H9 (cell line): ENCODE data around the gene DSP. TPM values are rescaled to one million over a fixed set of nuclear protein-coding genes. Genes with fewer than 3 reads are reported as not detected.

Source experiments
- DNase-seq: peaks from one replicate; pipeline ENCODE4 v3.0.0-alpha.2; 2017
- H2AFZ ChIP-seq: one replicate; pipeline ENCODE4 v1.6.1; 2013; ENCODE audit warnings: mild to moderate bottlenecking, low read length, control low read depth, moderate library complexity
- H2AK5ac ChIP-seq: 2 replicates; pipeline ENCODE4 v1.6.1; 2013; ENCODE audit warnings: low read length, control low read depth, mixed read lengths; ENCODE audit not compliant: insufficient read length
- H2BK120ac ChIP-seq: one replicate; pipeline ENCODE4 v1.6.1; 2013; ENCODE audit warnings: low read depth, mild to moderate bottlenecking, low read length, control low read depth, inconsistent platforms; ENCODE audit not compliant: poor library complexity, severe bottlenecking
- H2BK12ac ChIP-seq: 2 replicates; pipeline ENCODE4 v1.6.1; 2013; ENCODE audit warnings: low read length, control low read depth, mixed read lengths, low read depth; ENCODE audit not compliant: insufficient read length
- H2BK15ac ChIP-seq: 2 replicates; pipeline ENCODE4 v1.6.1; 2013; ENCODE audit warnings: low read depth, low read length, control low read depth
- H2BK20ac ChIP-seq: one replicate; pipeline ENCODE4 v1.6.1; 2013; ENCODE audit warnings: low read depth, mild to moderate bottlenecking, low read length, control low read depth, inconsistent platforms; ENCODE audit not compliant: poor library complexity, severe bottlenecking
- H2BK5ac ChIP-seq: 2 replicates; pipeline ENCODE4 v1.6.1; 2013; ENCODE audit warnings: low read length, control low read depth, mixed read lengths; ENCODE audit not compliant: insufficient read length
- H3K14ac ChIP-seq: 2 replicates; pipeline ENCODE4 v1.6.1; 2013; ENCODE audit warnings: low read length, control low read depth; ENCODE audit not compliant: insufficient read depth
- H3K18ac ChIP-seq: 2 replicates; pipeline ENCODE4 v1.6.1; 2013; ENCODE audit warnings: low read depth, mild to moderate bottlenecking, mixed read lengths, low read length, control low read depth; ENCODE audit not compliant: insufficient read length
- H3K23ac ChIP-seq: 2 replicates; pipeline ENCODE4 v1.6.1; 2013; ENCODE audit warnings: low read length, control low read depth, mixed read lengths, low read depth; ENCODE audit not compliant: insufficient read length
- H3K23me2 ChIP-seq: 2 replicates; pipeline ENCODE4 v1.6.1; 2013; ENCODE audit warnings: low read depth, mild to moderate bottlenecking, mixed read lengths, low read length, control low read depth; ENCODE audit not compliant: insufficient read length, poor library complexity, severe bottlenecking
- H3K27ac ChIP-seq: 2 replicates; pipeline ENCODE4 v1.5.1; 2013; ENCODE audit warnings: low read length, control low read depth, mixed read lengths, low read depth; ENCODE audit not compliant: insufficient read length
- H3K27me3 ChIP-seq: 2 replicates; pipeline ENCODE4 v1.6.1; 2013; ENCODE audit warnings: low read length, control low read depth, inconsistent platforms; ENCODE audit not compliant: insufficient read depth
- H3K4ac ChIP-seq: 2 replicates; pipeline ENCODE4 v1.6.1; 2013; ENCODE audit warnings: low read depth, mild to moderate bottlenecking, control low read depth, inconsistent platforms, low read length, moderate library complexity
- H3K4me1 ChIP-seq: 2 replicates; pipeline ENCODE4 v1.6.1; 2013; ENCODE audit warnings: low read length, control low read depth, inconsistent platforms; ENCODE audit not compliant: insufficient read depth
- H3K4me2 ChIP-seq: 2 replicates; pipeline ENCODE4 v1.6.1; 2013; ENCODE audit warnings: low read length, control low read depth, mixed read lengths; ENCODE audit not compliant: insufficient read length, insufficient read depth
- H3K56ac ChIP-seq: 2 replicates; pipeline ENCODE4 v1.6.1; 2013; ENCODE audit warnings: low read depth, mild to moderate bottlenecking, mixed read lengths, low read length, control low read depth; ENCODE audit not compliant: insufficient read length
- H3K79me1 ChIP-seq: 2 replicates; pipeline ENCODE4 v1.6.1; 2013; ENCODE audit warnings: low read depth, mild to moderate bottlenecking, moderate library complexity, low read length, control low read depth, inconsistent platforms; ENCODE audit not compliant: insufficient read depth, poor library complexity, severe bottlenecking
- H3K79me2 ChIP-seq: 2 replicates; pipeline ENCODE4 v1.6.1; 2013; ENCODE audit warnings: low read length, control low read depth, inconsistent platforms; ENCODE audit not compliant: insufficient read depth
- H3K9ac ChIP-seq: 2 replicates; pipeline ENCODE4 v1.6.1; 2013; ENCODE audit warnings: low read length, control low read depth, mixed read lengths; ENCODE audit not compliant: insufficient read length; ENCODE audit errors: extremely low read depth
- H3K9me3 ChIP-seq: one replicate; pipeline ENCODE4 v1.6.1; 2013; ENCODE audit warnings: low read depth, low read length, inconsistent platforms; ENCODE audit not compliant: control insufficient read depth
- H3T11ph ChIP-seq: one replicate; pipeline ENCODE4 v1.6.1; 2013; ENCODE audit warnings: mild to moderate bottlenecking, low read length, control low read depth, inconsistent platforms
- H4K20me1 ChIP-seq: one replicate; pipeline ENCODE4 v1.6.1; 2013; ENCODE audit not compliant: control insufficient read depth, insufficient read length, insufficient read depth
- H4K5ac ChIP-seq: 2 replicates; pipeline ENCODE4 v1.6.1; 2013; ENCODE audit warnings: low read depth, mild to moderate bottlenecking, mixed read lengths, low read length, control low read depth; ENCODE audit not compliant: insufficient read length
- H4K8ac ChIP-seq: replicated peaks from 2 replicates; pipeline ENCODE4 v1.6.1; 2013; ENCODE audit warnings: low read length, control low read depth, mixed read lengths, low read depth; ENCODE audit not compliant: insufficient read length
- H4K91ac ChIP-seq: 2 replicates; pipeline ENCODE4 v1.6.1; 2013; ENCODE audit warnings: low read depth, mild to moderate bottlenecking, moderate library complexity, mixed read lengths, low read length, control low read depth; ENCODE audit not compliant: insufficient read length
- H3K27ac Mint-ChIP-seq, 3 experiments: 2 replicates in 2 of 3; 3 replicates in 1 of 3; pipeline ENCODE4 v1.8.0; 2020 to 2021; ENCODE audit warnings: mixed read lengths in 3 of 3, mild to moderate bottlenecking in 1 of 3, moderate library complexity in 1 of 3
- H3K27me3 Mint-ChIP-seq: 2 replicates; pipeline ENCODE4 v1.8.0; 2021; ENCODE audit warnings: low read depth, mild to moderate bottlenecking, moderate library complexity, mixed read lengths
- H3K36me3 Mint-ChIP-seq, 3 experiments: 2 replicates in 2 of 3; 3 replicates in 1 of 3; pipeline ENCODE4 v1.8.0; 2020 to 2021; ENCODE audit warnings: low read depth in 3 of 3, mixed read lengths in 3 of 3; ENCODE audit not compliant: insufficient read depth in 1 of 3
- H3K4me1 Mint-ChIP-seq, 2 experiments: 2 replicates each; pipeline ENCODE4 v1.8.0; 2020; ENCODE audit warnings: mixed read lengths in 2 of 2
- H3K4me3 Mint-ChIP-seq, 2 experiments: 2 replicates in 1 of 2; 3 replicates in 1 of 2; pipeline ENCODE4 v1.8.0; 2020 to 2021; ENCODE audit warnings: mild to moderate bottlenecking in 2 of 2, mixed read lengths in 2 of 2, moderate library complexity in 1 of 2
- H3K9me3 Mint-ChIP-seq, 2 experiments: 2 replicates in 1 of 2; 3 replicates in 1 of 2; pipeline ENCODE4 v1.8.0; 2020; ENCODE audit warnings: mild to moderate bottlenecking in 2 of 2, mixed read lengths in 2 of 2, moderate library complexity in 1 of 2
- WGBS: extraction: QIAGEN DNeasy Blood & Tissue Kit; methylation state at CpG from one replicate; pipeline ENCODE4 v1.1.7; 2013; ENCODE audit warnings: missing lambda C conversion rate, low lambda C conversion rate, mixed read lengths; ENCODE audit not compliant: insufficient read length; ENCODE audit errors: extremely low coverage; 5-methylcytosine and 5-hydroxymethylcytosine counted together
- total RNA-seq: library from RNA; stranded (reverse); gene quantifications from 2 replicates; pipeline ENCODE4 v1.2.1, GENCODE V29; 2021
- TF ChIP-seq, protein P1 (sequence below): fragments of 200-600 bp; sonication (generic); conservative IDR thresholded peaks from 3 replicates; pipeline ENCODE4 v1.8.0; 2021; ENCODE audit warnings: antibody characterized with exemption, mild to moderate bottlenecking

Gene DSP
- total RNA-seq, 1 experiment from 2014 or later: 48.9 TPM

- no peaks in the 10 kb centered on the region for H3K79me2 ChIP-seq
- no peak overlapping the region for H2BK20ac ChIP-seq
- peak overlapping the region; percentile 84 to 89 for H3K4me3 Mint-ChIP-seq
- DNase-seq: peak; percentile 52
- no peak overlapping the region for H3K18ac ChIP-seq
- H3K27me3 Mint-ChIP-seq: peaks cover 56% of the 10 kb centered on the region
- H2BK12ac ChIP-seq: no peak overlapping the region
- no peak overlapping the region for H4K8ac ChIP-seq
- H3K9me3 ChIP-seq: no peaks in the 10 kb centered on the region
- H2AK5ac ChIP-seq: no peak overlapping the region
- H3K27me3 ChIP-seq: peaks cover 2% of the 10 kb centered on the region; the same call in 1 of the 2 replicates
- H4K91ac ChIP-seq: no peak overlapping the region
- H3K27ac ChIP-seq: no peak overlapping the region
- H3K4ac ChIP-seq: no peak overlapping the region
- peaks cover 29 to 33% of the 10 kb centered on the region in 2 experiments for H3K4me1 Mint-ChIP-seq
- no peaks in the 10 kb centered on the region; the same call in 1 of the 2 replicates for H3K4me1 ChIP-seq
- H3K36me3 Mint-ChIP-seq: no peaks in the 10 kb centered on the region
- no peak overlapping the region for H3K56ac ChIP-seq
- no peak overlapping the region for H2BK15ac ChIP-seq
- no CpG with 5 or more reads among the region's 17 CpGs for WGBS
- no peak overlapping the region for H2BK5ac ChIP-seq
- no peaks in the 10 kb centered on the region for H4K20me1 ChIP-seq
- no peak overlapping the region for H3K23ac ChIP-seq
- no peaks in the 10 kb centered on the region for H3K9me3 Mint-ChIP-seq
- H3K27ac Mint-ChIP-seq: no peak overlapping the region
- peak overlapping the region; percentile 49 for H3K4me2 ChIP-seq
- TF ChIP-seq, protein P1, sequence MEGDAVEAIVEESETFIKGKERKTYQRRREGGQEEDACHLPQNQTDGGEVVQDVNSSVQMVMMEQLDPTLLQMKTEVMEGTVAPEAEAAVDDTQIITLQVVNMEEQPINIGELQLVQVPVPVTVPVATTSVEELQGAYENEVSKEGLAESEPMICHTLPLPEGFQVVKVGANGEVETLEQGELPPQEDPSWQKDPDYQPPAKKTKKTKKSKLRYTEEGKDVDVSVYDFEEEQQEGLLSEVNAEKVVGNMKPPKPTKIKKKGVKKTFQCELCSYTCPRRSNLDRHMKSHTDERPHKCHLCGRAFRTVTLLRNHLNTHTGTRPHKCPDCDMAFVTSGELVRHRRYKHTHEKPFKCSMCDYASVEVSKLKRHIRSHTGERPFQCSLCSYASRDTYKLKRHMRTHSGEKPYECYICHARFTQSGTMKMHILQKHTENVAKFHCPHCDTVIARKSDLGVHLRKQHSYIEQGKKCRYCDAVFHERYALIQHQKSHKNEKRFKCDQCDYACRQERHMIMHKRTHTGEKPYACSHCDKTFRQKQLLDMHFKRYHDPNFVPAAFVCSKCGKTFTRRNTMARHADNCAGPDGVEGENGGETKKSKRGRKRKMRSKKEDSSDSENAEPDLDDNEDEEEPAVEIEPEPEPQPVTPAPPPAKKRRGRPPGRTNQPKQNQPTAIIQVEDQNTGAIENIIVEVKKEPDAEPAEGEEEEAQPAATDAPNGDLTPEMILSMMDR: no peak
- no peak overlapping the region for H4K5ac ChIP-seq
- H3K14ac ChIP-seq: no peak overlapping the region
- no peak overlapping the region for H3K9ac ChIP-seq
- H2AFZ ChIP-seq: no peak overlapping the region
- no peak overlapping the region for H3T11ph ChIP-seq
- no peak overlapping the region for H2BK120ac ChIP-seq
- H3K79me1 ChIP-seq: no peaks in the 10 kb centered on the region
- H3K23me2 ChIP-seq: peaks cover 8% of the 10 kb centered on the region
Observed at GRCh38 chr6:7540595-7540994, 876 bp upstream of the DSP start.
